VCaP (cell line): Measurements from ENCODE around the gene ITM2C.

ENCODE experiments used
- H3K27ac ChIP-seq: fragments of 450-650 bp; 2 replicates; pipeline ENCODE4 v1.5.1; 2017
- TF ChIP-seq, protein P1 (sequence below): fragments of 450-650 bp; conservative IDR thresholded peaks from 2 replicates; pipeline ENCODE4 v1.5.1; 2017; ENCODE audit warnings: mild to moderate bottlenecking, moderate library complexity

ITM2C gene, protein sequence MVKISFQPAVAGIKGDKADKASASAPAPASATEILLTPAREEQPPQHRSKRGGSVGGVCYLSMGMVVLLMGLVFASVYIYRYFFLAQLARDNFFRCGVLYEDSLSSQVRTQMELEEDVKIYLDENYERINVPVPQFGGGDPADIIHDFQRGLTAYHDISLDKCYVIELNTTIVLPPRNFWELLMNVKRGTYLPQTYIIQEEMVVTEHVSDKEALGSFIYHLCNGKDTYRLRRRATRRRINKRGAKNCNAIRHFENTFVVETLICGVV

DNA sequence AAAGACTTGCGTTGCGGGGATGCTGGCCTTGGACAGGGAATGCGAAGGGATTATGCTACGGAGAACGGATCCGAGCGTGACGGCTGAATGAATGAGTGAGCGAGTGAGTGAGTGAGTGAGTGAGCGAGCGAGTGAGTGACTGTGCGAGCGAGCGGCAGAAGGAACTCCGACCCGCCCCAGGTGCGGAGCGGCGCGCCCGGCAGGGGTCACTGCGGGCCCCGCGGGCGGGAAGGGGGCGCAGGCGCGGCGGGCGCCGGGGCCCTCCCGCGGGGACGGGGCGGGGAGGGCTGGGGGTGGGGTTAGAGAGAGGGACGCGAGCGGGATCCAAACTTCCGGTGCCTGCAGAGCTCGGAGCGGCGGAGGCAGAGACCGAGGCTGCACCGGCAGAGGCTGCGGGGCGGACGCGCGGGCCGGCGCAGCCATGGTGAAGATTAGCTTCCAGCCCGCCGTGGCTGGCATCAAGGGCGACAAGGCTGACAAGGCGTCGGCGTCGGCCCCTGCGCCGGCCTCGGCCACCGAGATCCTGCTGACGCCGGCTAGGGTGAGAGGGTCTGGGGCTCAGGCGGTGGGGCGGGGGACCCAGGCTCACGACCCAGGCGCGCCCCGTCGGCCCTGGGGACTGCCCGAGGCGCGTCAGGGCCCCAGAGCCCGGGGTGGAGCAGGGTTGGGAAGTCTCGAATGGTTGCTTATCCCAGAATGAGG, at the start of gene ITM2C:
Gene ITM2C (plus strand): TSS at position 338 of the 702 bp plus-strand sequence. CDS start 84 bp downstream, at position 422.
- TF ChIP-seq, protein P1, sequence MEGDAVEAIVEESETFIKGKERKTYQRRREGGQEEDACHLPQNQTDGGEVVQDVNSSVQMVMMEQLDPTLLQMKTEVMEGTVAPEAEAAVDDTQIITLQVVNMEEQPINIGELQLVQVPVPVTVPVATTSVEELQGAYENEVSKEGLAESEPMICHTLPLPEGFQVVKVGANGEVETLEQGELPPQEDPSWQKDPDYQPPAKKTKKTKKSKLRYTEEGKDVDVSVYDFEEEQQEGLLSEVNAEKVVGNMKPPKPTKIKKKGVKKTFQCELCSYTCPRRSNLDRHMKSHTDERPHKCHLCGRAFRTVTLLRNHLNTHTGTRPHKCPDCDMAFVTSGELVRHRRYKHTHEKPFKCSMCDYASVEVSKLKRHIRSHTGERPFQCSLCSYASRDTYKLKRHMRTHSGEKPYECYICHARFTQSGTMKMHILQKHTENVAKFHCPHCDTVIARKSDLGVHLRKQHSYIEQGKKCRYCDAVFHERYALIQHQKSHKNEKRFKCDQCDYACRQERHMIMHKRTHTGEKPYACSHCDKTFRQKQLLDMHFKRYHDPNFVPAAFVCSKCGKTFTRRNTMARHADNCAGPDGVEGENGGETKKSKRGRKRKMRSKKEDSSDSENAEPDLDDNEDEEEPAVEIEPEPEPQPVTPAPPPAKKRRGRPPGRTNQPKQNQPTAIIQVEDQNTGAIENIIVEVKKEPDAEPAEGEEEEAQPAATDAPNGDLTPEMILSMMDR, result peak; percentile 86
- H3K27ac ChIP-seq, result peak within 1 kb of the TSS; percentile 68; the same call in 1 of the 2 replicates

DNA sequence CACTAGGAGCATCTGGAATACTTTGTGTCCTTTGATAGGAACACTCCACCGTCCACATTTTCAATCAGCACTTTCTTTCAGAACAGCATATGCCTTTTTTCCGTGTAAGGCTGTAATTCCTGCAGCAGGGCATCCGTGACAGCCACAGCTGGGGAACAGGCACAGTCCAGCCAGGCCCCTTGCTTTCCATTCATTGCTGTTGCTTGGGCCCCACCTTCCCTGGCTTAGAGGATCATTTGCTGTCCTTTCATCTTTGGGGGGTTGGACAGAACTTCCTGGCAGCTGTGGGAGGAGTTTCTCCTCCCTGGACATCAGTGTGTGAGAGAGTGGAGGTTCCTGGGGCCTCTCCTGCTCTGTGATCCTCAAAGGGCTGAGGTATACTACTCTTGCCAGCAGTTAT, 49.7 kb upstream of the ITM2C start:
- no peak overlapping the region for H3K27ac ChIP-seq
- TF ChIP-seq, protein P1, result no peak

DNA sequence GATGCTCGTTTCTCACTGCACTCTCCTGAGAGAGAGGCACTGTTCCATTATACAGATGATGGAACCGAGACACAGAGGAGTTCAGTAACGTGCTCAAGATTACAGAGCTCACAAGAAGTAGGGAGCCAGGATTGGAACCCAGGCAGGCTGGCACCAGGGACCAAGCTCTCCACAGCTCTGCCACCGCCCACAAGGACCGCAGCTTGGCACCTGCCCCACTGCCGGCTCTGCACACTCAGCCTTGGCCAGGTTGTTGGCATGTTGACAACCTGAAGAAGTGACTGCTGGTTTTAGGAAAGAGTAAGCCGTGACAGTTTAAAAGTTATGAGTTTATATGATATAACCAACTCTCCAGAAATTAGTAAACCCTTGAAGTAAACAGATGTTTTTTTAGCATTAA, 48.0 kb upstream of the ITM2C start:
- H3K27ac ChIP-seq, result no peak overlapping the region
- TF ChIP-seq, protein P1, result no peak

DNA sequence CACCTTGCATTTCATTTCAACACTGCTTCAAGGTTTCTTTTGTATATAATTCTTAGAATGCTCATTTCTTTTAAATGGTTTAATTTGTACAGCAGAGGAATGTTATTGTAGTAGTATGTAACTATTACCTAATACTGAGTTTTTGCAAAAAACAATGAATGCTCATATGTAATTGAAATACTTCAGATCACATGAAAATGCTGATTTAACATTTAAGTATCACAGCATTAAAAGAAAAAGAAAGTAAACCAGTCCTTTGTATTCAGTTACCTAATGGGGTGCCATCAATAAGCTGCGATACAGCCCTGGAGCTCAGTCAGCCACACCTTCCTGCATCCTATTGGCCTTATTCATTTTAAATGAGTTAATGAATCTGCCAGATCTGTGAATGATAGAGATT, 45.3 kb upstream of the ITM2C start:
- TF ChIP-seq, protein P1, result no peak
- H3K27ac ChIP-seq, result no peak overlapping the region

DNA sequence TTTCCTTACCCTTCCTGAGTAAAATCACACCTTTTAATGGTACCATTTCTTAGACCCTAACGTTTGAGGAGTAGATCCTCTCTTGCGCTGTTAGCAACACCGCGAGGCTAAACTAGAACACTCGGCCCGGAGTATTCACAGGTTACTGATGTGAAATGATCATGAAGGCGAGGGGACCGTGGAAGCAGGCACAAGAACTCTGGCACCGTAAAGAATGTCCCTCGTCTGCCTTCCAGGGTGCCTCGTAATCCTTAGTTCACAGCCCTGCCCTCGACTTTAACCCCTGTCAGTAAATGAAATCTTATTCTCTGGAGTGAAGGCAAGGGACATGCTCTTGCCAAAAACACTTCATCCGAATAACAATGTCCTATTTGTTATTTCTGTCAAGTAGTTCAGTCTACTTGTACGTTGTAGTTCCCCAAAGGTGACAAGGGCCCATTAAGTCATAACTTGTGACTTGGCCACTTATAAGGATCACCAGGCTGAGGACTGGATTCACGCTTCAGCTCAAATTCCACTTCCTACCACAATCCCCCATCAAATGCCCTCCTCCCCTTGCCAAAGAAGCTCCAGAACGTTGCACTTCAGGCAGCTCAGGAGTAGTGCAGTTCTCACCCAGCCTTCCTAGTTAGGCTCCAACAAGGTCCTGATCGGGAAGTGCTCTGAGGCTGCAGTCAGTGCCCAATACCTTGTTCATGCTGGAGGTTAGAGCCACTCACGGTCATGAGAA, 43.3 kb upstream of the ITM2C start:
- TF ChIP-seq, protein P1, result no peak
- no peak overlapping the region for H3K27ac ChIP-seq

DNA sequence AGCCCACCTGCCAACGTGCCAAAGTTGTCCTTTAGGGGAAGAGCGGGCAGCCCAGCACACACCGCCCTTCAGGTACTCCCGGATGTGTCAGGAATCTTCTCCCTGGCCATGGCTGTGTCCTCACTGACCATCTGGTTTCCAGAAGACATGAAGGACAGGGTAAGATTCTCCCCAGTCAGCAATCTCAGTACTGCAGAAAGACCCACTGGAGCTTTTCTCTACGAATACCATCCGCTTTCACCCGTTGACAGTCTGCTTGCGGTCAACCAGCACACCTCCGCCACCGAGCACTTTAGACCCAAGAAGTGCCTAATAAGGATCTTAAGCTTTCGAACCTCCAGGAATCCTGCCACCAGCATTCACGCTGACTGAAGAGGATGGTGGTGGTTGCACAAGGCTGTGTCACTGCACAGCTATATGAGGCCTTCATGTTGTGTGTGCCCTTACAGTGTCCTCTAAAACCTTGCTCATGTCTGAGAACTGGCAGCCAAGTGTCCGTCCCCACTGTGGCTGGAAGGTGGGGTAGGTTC, 42.7 kb upstream of the ITM2C start:
- no peak overlapping the region for H3K27ac ChIP-seq
- TF ChIP-seq, protein P1, result no peak
